ENCODE measurements around the gene CDH4. TPM values are rescaled to one million over a fixed set of nuclear protein-coding genes. Genes with fewer than 3 reads are reported as not detected.

Gene CDH4
- total and polyA plus RNA-seq, 11 donors, result 0.04 to 0.54 (median 0.08) TPM; not detected in 1

GRCh38 chr20:61801065-61801360 is 549.0 kb downstream of the CDH4 start:
- WGBS, 4 donors, result 71 to 90% (median 77%) methylated on average over 6 to 9 of the region's 9 CpGs
- DNase-seq (no peak), ATAC-seq (no peak)
- intact Hi-C loops (cut with DNase I), result no loop called here
- peaks cover 0 to 68% (median 17%) of the 10 kb centered on the region in 9 donors for H3K27me3 ChIP-seq
- H3K4me3 ChIP-seq, result no peak overlapping the region
- H3K36me3 ChIP-seq, result no peaks in the 10 kb centered on the region
- no peaks in the 10 kb centered on the region for H3K9me3 ChIP-seq
- H3K27ac ChIP-seq, result no peak overlapping the region
- no peaks in the 10 kb centered on the region for H3K4me1 ChIP-seq
- TF ChIP-seq CTCF (IDR thresholded peaks at IDR 0.05) (no peak), POLR2A (IDR thresholded peaks at IDR 0.05) (no peak)

- Histone ChIP-seq H3K4me1 (no peaks in the 10 kb centered on the region), H3K4me3 (no peak overlapping the region), H3K27ac (no peak overlapping the region), H3K27me3 (peaks cover 0 to 68% (median 17%) of the 10 kb centered on the region in 9 donors), H3K9me3 (no peaks in the 10 kb centered on the region), H3K36me3 (no peaks in the 10 kb centered on the region)
- DNase-seq (no peak), ATAC-seq (no peak)
- whole genome bisulfite sequencing, 4 donors, result 72 to 83% (median 75%) methylated on average over 3 to 4 of the region's 4 CpGs
- intact Hi-C loops (cut with DNase I), result no loop called here
- TF ChIP-seq POLR2A (IDR thresholded peaks at IDR 0.05), result no peak
- TF ChIP-seq CTCF (IDR thresholded peaks at IDR 0.05), result no peak
These were observed 549.4 kb downstream of the CDH4 start for GRCh38 chr20:61801428-61801827.

GRCh38 chr20:61801857-61802442 is 549.9 kb downstream of the CDH4 start:
- intact Hi-C loops (cut with DNase I), result no loop called here
- H3K27ac ChIP-seq, result no peak overlapping the region
- H3K4me3 ChIP-seq, result no peak overlapping the region
- 71 to 74% (median 73%) methylated on average over 10 of the region's 10 CpGs for WGBS, 4 donors
- TF ChIP-seq POLR2A (IDR thresholded peaks at IDR 0.05), result no peak
- TF ChIP-seq CTCF (IDR thresholded peaks at IDR 0.05), result no peak
- no peaks in the 10 kb centered on the region for H3K4me1 ChIP-seq
- H3K9me3 ChIP-seq, result no peaks in the 10 kb centered on the region
- H3K36me3 ChIP-seq, result no peaks in the 10 kb centered on the region
- ATAC-seq, result no peak
- H3K27me3 ChIP-seq, result peaks cover 0 to 73% (median 17%) of the 10 kb centered on the region in 9 donors
- DNase-seq, result no peak

GRCh38 chr20:61802721-61803311 is 550.8 kb downstream of the CDH4 start:
- Histone ChIP-seq H3K27me3 (peaks cover 0 to 72% (median 17%) of the 10 kb centered on the region in 9 donors), H3K9me3 (no peaks in the 10 kb centered on the region), H3K27ac (no peak overlapping the region), H3K4me1 (no peaks in the 10 kb centered on the region), H3K4me3 (no peak overlapping the region), H3K36me3 (no peaks in the 10 kb centered on the region)
- DNase-seq, result no peak
- TF ChIP-seq CTCF (IDR thresholded peaks at IDR 0.05), result no peak
- no peak for ATAC-seq
- WGBS, 4 donors, result 81 to 84% (median 82%) methylated on average over 29 to 36 of the region's 36 CpGs
- intact Hi-C loops (cut with DNase I), result no loop called here
